Measurements from ENCODE around the gene P2RY13. TPM values are rescaled to one million over a fixed set of nuclear protein-coding genes. Genes with fewer than 3 reads are reported as not detected.
A peak's percentile ranks its signal among the peaks of the same experiment; 100 is the strongest.

P2RY13 gene
- total RNA-seq, 1 experiment from 2014 or later: not detected

DNA sequence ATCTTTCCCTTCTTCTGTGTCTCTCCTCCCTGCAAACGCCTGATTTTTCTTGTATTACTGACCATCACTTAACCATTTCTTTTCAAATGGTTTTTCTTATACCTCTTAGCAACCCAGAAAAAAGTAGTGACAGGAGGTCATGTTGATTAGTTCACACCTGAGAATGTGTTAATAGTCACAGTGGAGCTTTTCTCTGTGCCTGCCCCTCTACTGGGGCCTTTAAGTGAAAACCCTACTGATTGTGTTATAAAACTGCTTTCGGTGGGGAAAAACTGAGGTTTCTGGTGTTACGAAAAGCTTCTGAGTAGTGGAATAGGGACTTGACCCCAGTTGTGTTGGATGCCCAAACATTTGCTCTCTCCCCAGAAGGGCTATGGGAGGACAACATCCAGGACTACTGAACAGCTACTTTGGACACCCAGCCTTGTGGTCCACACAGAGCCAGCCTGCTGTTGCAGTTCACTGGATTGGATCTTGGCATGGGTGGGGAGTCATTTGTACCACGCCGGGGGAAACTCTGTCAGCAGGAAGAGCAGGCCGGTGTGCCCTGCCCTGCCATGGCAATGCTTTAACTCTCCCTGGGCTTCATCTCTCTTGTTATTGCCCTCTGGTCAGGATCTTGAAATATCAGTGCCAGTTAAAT lies 23.1 kb downstream of the P2RY13 start:
- TF ChIP-seq, protein P1, sequence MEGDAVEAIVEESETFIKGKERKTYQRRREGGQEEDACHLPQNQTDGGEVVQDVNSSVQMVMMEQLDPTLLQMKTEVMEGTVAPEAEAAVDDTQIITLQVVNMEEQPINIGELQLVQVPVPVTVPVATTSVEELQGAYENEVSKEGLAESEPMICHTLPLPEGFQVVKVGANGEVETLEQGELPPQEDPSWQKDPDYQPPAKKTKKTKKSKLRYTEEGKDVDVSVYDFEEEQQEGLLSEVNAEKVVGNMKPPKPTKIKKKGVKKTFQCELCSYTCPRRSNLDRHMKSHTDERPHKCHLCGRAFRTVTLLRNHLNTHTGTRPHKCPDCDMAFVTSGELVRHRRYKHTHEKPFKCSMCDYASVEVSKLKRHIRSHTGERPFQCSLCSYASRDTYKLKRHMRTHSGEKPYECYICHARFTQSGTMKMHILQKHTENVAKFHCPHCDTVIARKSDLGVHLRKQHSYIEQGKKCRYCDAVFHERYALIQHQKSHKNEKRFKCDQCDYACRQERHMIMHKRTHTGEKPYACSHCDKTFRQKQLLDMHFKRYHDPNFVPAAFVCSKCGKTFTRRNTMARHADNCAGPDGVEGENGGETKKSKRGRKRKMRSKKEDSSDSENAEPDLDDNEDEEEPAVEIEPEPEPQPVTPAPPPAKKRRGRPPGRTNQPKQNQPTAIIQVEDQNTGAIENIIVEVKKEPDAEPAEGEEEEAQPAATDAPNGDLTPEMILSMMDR (IDR thresholded peaks at IDR 0.05; ENCODE audit: unreplicated experiment): no peak

DNA sequence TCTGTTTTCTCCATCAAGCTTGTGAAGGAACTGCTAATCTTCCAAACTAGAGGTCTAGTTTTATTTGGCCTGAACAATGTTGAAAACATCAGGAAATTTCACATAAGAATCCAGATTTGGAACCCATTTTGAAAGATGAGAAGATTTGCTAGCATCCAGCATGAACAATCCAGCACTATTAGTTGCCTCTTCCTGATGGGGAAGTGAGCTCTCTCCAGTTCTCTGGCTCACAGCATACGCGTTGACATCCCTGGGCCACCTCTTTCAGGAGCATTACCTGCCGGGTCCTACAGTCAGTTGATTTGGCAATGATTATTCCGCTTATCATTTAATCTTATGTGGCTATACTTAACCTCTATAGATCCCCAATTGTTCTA lies 23.6 kb downstream of the P2RY13 start:
- intact Hi-C loops (cut with micrococcal nuclease): loop anchor here (1.0 kb wide), 1 partner anchor 11 kb away; the partner anchor contains the start of gene GPR87
- ChIA-PET POLR2A (interaction anchor here (0.5 to 8.0 kb wide), 18 partner anchors 10 to 966 kb away, joined by 3 to 341 read pairs (median 3); partner anchors contain the start of genes GPR87, P2RY13 and SIAH2), CTCF (interaction anchor here (0.7 to 5.6 kb wide), 12 partner anchors 8 to 533 kb away, joined by 3 to 65 read pairs (median 7); partner anchors contain the start of gene GPR87)
- TF ChIP-seq, protein P1 (IDR thresholded peaks at IDR 0.05; ENCODE audit: unreplicated experiment): no peak
- peaks cover 55% of the 10 kb centered on the region for H3K36me3 Mint-ChIP-seq (ENCODE audit: insufficient read depth, unreplicated experiment)
- no peak for DNase-seq (ENCODE audit: unreplicated experiment)
- H3K27me3 Mint-ChIP-seq (ENCODE audit: insufficient read depth, unreplicated experiment): no peaks in the 10 kb centered on the region
- H3K9me3 Mint-ChIP-seq (ENCODE audit: unreplicated experiment): no peaks in the 10 kb centered on the region
- peak overlapping the region; percentile 60 for H3K4me3 Mint-ChIP-seq (ENCODE audit: unreplicated experiment)
- BruUV-seq (replicated peaks): TSS peak; percentile 73
- peak overlapping the region; percentile 79 for H3K27ac Mint-ChIP-seq (ENCODE audit: low read depth, unreplicated experiment)
- H3K4me1 Mint-ChIP-seq (ENCODE audit: insufficient read depth, unreplicated experiment): peaks cover 91% of the 10 kb centered on the region

More for the DNA sequence above, 23.1 kb downstream of the P2RY13 start:
- no peak for DNase-seq (ENCODE audit: unreplicated experiment)
- Mint-ChIP-seq H3K4me1 (ENCODE audit: insufficient read depth, unreplicated experiment) (peaks cover 90% of the 10 kb centered on the region), H3K9me3 (ENCODE audit: unreplicated experiment) (no peaks in the 10 kb centered on the region), H3K27me3 (ENCODE audit: insufficient read depth, unreplicated experiment) (no peaks in the 10 kb centered on the region), H3K27ac (ENCODE audit: low read depth, unreplicated experiment) (peak overlapping the region; percentile 79), H3K4me3 (ENCODE audit: unreplicated experiment) (peak overlapping the region; percentile 60), H3K36me3 (ENCODE audit: insufficient read depth, unreplicated experiment) (peaks cover 55% of the 10 kb centered on the region)
- POLR2A ChIA-PET: interaction anchor here (0.5 to 8.0 kb wide), 18 partner anchors 10 to 572 kb away, joined by 3 to 341 read pairs (median 3); partner anchors contain the start of genes GPR87, P2RY13 and SIAH2
- CTCF ChIA-PET: interaction anchor here (1.1 to 5.6 kb wide), 9 partner anchors 8 to 532 kb away, joined by 3 to 65 read pairs (median 10); partner anchors contain the start of gene GPR87
- BruUV-seq (replicated peaks): no TSS peak
- intact Hi-C loops (cut with micrococcal nuclease): no loop called here

DNA sequence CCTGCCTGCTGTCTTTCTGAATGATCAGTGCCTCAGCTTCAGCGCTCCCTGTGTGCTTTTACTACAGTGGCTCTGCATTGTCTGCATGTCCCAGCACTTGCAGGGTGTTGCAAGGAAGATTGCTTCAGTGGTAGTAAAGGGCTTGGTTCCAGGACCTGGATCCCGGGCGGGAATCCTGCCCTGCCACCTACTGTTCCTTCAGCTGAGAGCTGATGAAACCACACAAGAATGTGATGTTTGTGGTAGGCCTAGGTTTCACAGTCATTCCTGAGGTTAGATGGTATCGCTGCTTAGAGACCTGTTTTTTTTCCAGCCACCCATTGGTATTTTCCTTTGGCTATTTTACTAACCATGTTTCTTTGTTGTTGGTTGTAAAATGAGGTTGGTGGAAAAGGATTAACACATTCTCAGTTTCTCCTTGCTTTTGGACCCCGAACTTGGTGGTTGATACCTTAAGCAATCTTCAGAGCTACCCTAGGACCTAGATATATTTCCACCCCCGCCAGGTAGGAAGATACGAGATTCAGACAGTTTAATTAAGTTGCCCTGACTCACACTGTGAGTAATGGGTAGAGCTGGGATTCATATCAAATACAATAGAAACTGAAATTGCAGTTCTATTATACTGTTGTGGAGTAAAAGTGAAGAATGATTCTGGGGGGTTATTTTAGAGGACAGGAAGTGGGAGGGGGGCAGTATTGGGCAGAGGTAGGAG lies 24.1 kb downstream of the P2RY13 start:
- TF ChIP-seq, protein P1 (IDR thresholded peaks at IDR 0.05; ENCODE audit: unreplicated experiment): no peak
- Mint-ChIP-seq H3K27me3 (ENCODE audit: insufficient read depth, unreplicated experiment) (no peaks in the 10 kb centered on the region), H3K36me3 (ENCODE audit: insufficient read depth, unreplicated experiment) (peaks cover 49% of the 10 kb centered on the region), H3K4me3 (ENCODE audit: unreplicated experiment) (peak overlapping the region; percentile 60), H3K27ac (ENCODE audit: low read depth, unreplicated experiment) (peak overlapping the region; percentile 79), H3K4me1 (ENCODE audit: insufficient read depth, unreplicated experiment) (peaks cover 89% of the 10 kb centered on the region), H3K9me3 (ENCODE audit: unreplicated experiment) (no peaks in the 10 kb centered on the region)
- intact Hi-C loops (cut with micrococcal nuclease): loop anchor here (1.0 kb wide), 1 partner anchor 11 kb away; the partner anchor contains the start of gene GPR87
- CTCF ChIA-PET: interaction anchor here (0.6 to 5.6 kb wide), 14 partner anchors 9 to 533 kb away, joined by 3 to 65 read pairs (median 4); partner anchors contain the start of gene GPR87
- BruUV-seq (replicated peaks): no TSS peak
- peak; percentile 98 for DNase-seq (ENCODE audit: unreplicated experiment)
- POLR2A ChIA-PET: interaction anchor here (0.5 to 8.0 kb wide), 21 partner anchors 10 to 965 kb away, joined by 3 to 341 read pairs (median 5); partner anchors contain the start of genes GPR87, P2RY13, SELENOT and SIAH2

DNA sequence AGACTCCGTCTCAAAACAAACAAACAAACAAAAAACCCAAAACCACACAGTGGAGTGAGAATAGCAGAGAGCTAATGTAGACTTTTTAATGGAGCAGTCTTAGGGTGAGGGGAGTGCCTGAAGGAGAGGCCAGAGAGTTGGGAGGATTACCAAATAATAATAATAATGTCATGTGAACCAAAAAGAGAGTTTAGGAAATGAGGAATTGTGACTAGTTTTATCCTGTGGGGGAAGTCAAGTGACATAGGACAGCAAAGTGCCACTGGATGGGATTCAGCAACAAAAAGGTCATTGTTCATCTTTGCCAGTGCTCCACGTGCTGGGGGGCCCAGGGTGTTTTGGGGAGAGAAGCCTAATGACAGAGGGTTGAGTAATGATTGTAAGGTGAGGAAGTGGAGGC lies 25.6 kb downstream of the P2RY13 start:
- no TSS peak for BruUV-seq (replicated peaks)
- intact Hi-C loops (cut with micrococcal nuclease): no loop called here
- H3K27me3 Mint-ChIP-seq (ENCODE audit: insufficient read depth, unreplicated experiment): no peaks in the 10 kb centered on the region
- POLR2A ChIA-PET: interaction anchor here (0.6 to 8.0 kb wide), 10 partner anchors 9 to 1458 kb away, joined by 3 to 341 read pairs (median 8); partner anchors contain the start of genes GPR87, P2RY13 and SELENOT
- H3K4me1 Mint-ChIP-seq (ENCODE audit: insufficient read depth, unreplicated experiment): peaks cover 74% of the 10 kb centered on the region
- H3K36me3 Mint-ChIP-seq (ENCODE audit: insufficient read depth, unreplicated experiment): peaks cover 49% of the 10 kb centered on the region
- no peak for DNase-seq (ENCODE audit: unreplicated experiment)
- H3K27ac Mint-ChIP-seq (ENCODE audit: low read depth, unreplicated experiment): no peak overlapping the region
- H3K4me3 Mint-ChIP-seq (ENCODE audit: unreplicated experiment): peak overlapping the region; percentile 4
- TF ChIP-seq, protein P1 (IDR thresholded peaks at IDR 0.05; ENCODE audit: unreplicated experiment): no peak
- CTCF ChIA-PET: interaction anchor here (0.7 to 5.6 kb wide), 8 partner anchors 10 to 535 kb away, joined by 3 to 65 read pairs (median 10); no protein-coding TSS in a partner anchor
- H3K9me3 Mint-ChIP-seq (ENCODE audit: unreplicated experiment): no peaks in the 10 kb centered on the region
